IPS-18c (cell line): ENCODE data around the gene RDH12.
"Not testable (repeated sequence)": the region's sequence is repeated elsewhere in the genome, so short reads cannot be mapped to it uniquely, and the experiment has no call there.

Source experiments
- H3K4me3 ChIP-seq: 2 replicates; pipeline ENCODE4 v1.7.0; 2013; ENCODE audit warnings: low read depth, mild to moderate bottlenecking, low read length, moderate library complexity; ENCODE audit not compliant: insufficient read depth
- H3K9me3 ChIP-seq: one replicate; pipeline ENCODE4 v1.6.1; 2013; ENCODE audit warnings: mild to moderate bottlenecking, low read length, moderate library complexity; ENCODE audit not compliant: control insufficient read depth, insufficient read depth

Gene RDH12

GRCh38 chr14:67695394-67695949, 6.2 kb upstream of the RDH12 start, which contains the start of gene RDH11:
RDH11 (minus strand) TSS chr14:67695764; CDS start chr14:67695703, 61 bp downstream.
- H3K9me3 ChIP-seq: peaks cover 6% of the 10 kb centered on the region
- H3K4me3 ChIP-seq: peak within 1 kb of the TSS; percentile 100

DNA sequence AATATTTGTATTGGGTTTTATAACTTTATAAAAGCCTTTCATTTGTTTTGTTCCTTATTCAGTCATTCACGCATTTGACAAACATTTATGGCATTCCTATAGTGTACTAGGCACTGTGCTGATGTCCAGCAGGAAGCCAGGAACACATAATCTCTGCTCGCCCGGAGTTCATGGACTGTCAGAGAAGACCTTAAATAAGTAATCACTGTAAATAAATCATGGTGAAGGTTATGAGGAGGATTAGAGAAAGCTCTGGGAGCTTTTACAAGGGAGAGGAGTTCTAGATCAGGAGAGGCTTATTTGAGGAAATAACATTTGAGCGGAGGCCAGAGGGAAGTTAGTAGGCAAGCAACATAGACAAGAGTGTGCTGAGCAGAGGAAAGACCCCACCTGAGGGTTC, 4.7 kb upstream of the RDH12 start:
- peaks cover 6% of the 10 kb centered on the region for H3K9me3 ChIP-seq
- H3K4me3 ChIP-seq: no peak overlapping the region

- Histone ChIP-seq H3K9me3 (peaks cover 6% of the 10 kb centered on the region), H3K4me3 (no peak overlapping the region)
These were observed 3.5 kb upstream of the RDH12 start for GRCh38 chr14:67698179-67698578.

- no peak overlapping the region for H3K4me3 ChIP-seq
- H3K9me3 ChIP-seq: peaks cover 2% of the 10 kb centered on the region
These were observed 2.3 kb downstream of the RDH12 start for GRCh38 chr14:67703997-67704396.

DNA sequence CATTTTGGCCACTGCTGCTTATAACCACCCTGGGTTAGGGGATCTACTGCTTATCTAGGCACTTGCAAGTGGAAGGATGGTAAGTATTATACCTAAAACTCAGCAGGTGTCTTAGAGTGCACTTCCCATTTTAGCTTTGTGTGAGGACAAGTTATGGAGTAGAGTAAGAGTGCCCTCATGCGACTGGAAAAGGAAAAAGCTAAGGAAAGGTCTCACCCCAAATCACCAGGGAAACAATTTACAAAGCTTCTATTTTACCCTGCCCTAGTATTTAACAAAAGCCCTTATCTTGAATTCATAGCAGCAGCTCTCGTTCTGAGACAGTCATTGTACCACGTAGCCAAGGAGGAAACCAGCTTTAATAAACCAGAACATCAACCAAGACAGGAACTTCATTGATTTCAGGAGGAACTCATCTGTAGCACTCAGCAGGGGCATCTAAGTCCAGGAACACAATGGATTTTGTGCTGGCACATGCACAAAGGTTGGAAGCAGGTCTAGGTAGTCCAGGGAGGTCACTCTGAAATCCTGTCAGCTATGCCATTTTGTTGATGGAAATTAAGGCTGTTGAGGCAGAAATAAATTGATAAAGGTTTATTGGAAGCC, 2.9 kb downstream of the RDH12 start:
- H3K4me3 ChIP-seq: no peak overlapping the region

GRCh38 chr14:67705211-67705610, 3.5 kb downstream of the RDH12 start:
- Histone ChIP-seq H3K4me3 (no peak overlapping the region), H3K9me3 (peaks cover 5% of the 10 kb centered on the region)

More for the DNA sequence above, 2.9 kb downstream of the RDH12 start:
- H3K9me3 ChIP-seq: peaks cover 5% of the 10 kb centered on the region

- not testable (repeated sequence) for H3K9me3 ChIP-seq, H3K4me3 ChIP-seq
These were observed 7.7 kb downstream of the RDH12 start for GRCh38 chr14:67709346-67709745.

- H3K9me3 ChIP-seq, H3K4me3 ChIP-seq: not testable (repeated sequence)
These were observed 8.1 kb downstream of the RDH12 start for GRCh38 chr14:67709796-67710195.

- peaks cover 7% of the 10 kb centered on the region for H3K9me3 ChIP-seq
These were observed 8.5 kb downstream of the RDH12 start for GRCh38 chr14:67710209-67710608.

GRCh38 chr14:67717048-67717447, 15.4 kb downstream of the RDH12 start:
- Histone ChIP-seq H3K9me3 (no peaks in the 10 kb centered on the region), H3K4me3 (no peak overlapping the region)

More at GRCh38 chr14:67710209-67710608, 8.5 kb downstream of the RDH12 start:
- H3K4me3 ChIP-seq: no peak overlapping the region

- H3K4me3 ChIP-seq: no peak overlapping the region
- no peaks in the 10 kb centered on the region for H3K9me3 ChIP-seq
These were observed 16.6 kb downstream of the RDH12 start for GRCh38 chr14:67718265-67718664.

DNA sequence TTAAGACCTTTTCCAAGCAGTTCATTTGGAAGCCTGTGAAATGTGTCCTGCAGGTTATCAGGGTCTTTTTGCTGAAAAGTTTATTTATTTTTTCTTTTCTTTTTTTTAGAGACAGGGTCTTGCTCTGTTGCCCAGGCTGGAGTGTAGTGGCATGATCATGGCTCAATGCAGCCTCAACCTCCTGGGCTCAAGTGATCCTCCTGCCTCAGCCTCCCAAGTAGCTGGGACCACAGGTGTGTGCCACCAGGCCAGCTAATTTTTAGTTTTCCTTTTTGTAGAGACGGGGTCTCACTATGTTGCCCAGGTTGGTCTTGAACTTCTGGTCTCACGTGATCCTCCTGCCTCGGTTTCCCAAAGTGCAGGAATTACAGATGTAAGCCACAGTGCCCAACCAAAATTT, 17.7 kb downstream of the RDH12 start:
- not testable (repeated sequence) for H3K4me3 ChIP-seq

DNA sequence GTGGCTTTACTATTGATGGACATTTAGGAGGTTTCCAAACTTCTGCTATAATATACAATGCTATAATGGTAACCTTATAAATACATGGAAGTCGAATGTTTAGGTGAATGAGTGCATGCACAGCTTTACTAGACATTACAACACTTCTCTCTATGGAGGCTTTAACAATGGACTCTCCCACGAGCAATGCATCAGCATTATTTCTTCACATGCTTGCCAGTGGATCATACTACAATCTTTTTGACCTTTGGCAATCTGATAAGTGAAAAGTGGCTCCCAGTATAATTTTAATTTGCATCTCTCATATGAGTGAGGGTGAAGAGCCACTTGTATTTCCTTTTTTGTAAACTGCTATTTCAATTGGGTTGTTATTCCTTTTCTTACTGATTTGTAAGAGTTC, 18.2 kb downstream of the RDH12 start:
- no peaks in the 10 kb centered on the region for H3K9me3 ChIP-seq

More for the DNA sequence above, 17.7 kb downstream of the RDH12 start:
- H3K9me3 ChIP-seq: not testable (repeated sequence)

DNA sequence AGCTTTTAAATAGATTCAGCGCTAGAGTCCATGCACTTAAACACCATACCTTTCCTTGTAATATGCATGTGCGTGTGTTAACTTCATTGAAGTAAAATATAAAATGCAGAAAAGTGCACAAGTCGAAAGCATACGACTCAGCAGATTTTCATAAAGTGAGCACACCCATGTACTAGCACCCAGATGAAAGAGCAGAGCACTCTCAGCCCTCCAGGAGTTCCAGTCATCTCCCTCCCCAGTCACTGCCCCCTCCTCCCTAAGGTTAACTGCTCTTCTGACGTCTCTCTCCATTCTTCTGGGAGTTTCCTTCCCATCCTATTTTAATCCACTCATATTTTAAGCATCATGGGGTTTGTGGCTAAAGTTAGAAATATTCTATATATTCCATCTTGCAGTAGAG, 20.2 kb downstream of the RDH12 start:
- no peak overlapping the region for H3K4me3 ChIP-seq
- H3K9me3 ChIP-seq: no peaks in the 10 kb centered on the region

More for the DNA sequence above, 18.2 kb downstream of the RDH12 start:
- H3K4me3 ChIP-seq: no peak overlapping the region

GRCh38 chr14:67722293-67722692, 20.6 kb downstream of the RDH12 start:
- Histone ChIP-seq H3K9me3 (no peaks in the 10 kb centered on the region), H3K4me3 (no peak overlapping the region)

DNA sequence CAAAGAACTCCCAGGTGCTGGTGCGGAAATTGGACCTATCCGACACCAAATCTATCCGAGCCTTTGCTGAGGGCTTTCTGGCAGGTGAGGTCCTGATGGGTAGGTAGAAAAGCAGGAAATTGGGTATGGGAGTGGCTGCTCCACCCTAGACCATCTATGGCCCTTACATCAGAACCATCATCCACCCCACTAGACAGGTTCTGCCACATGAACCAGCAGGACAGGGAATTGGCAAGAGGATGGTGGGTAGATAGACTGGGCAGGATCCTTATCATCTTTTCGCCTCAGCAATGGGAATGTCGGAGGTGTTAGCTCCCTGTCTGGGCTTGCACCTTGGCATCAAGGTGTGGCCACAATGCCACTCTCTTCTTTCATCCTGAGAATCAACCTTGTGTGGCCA, 23.5 kb downstream of the RDH12 start:
- Histone ChIP-seq H3K9me3 (no peaks in the 10 kb centered on the region), H3K4me3 (no peak overlapping the region)

DNA sequence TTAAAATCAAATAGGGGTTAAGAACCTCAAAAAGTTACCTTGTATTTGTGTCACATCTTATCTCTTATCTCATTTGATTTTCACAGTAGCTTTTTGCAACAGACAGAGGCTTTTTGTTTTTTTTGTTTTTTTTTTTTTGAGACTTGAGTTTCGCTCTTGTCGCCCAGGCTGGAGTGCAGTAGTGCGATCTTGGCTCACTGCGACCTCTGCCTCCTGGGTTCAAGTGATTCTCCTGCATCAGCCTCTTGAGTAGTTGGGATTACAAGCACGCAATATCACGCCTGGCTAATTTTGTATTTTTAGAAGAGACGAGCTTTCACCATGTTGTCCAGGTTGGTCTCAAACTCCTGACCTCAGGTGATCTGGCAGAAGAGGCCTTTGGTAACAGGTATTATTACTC, 25.7 kb downstream of the RDH12 start:
- no peak overlapping the region for H3K4me3 ChIP-seq
- H3K9me3 ChIP-seq: no peaks in the 10 kb centered on the region

- Histone ChIP-seq H3K4me3 (no peak overlapping the region), H3K9me3 (no peaks in the 10 kb centered on the region)
These were observed 26.6 kb downstream of the RDH12 start for GRCh38 chr14:67728258-67728657.
